ENCODE measurements around the gene CAD. TPM values are rescaled to one million over a fixed set of nuclear protein-coding genes. Genes with fewer than 3 reads are reported as not detected.

CAD gene
- polyA plus RNA-seq, 1 donor from 2014 or later: 14.2 TPM

DNA sequence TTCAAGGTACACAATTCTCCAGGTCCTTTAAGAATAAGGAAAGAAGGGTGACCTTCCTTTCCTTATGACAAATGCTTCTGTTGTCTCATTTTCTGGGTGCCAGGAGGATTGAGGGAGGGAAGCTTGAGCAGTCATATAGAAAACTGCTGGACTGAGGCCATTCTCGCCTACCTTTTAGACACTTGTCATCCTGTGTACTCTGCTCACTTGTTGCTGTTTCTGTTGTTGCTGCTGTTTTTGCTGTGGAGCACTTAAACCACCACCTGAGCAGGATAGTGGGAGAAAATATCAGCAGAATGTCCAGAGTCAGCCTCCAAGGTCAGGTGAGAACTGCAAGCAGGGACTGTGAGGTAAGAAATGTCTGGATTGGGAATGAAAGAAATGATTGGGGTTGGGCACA, 60.8 kb downstream of the CAD start:
- H3K9me2 ChIP-seq (ENCODE audit: insufficient read depth, low read length): no peaks in the 10 kb centered on the region
- H3F3A ChIP-seq (ENCODE audit: insufficient read depth, low read length, poor library complexity, severe bottlenecking): no peaks in the 10 kb centered on the region
- no peaks in the 10 kb centered on the region for H3K79me2 ChIP-seq (replicated peaks; ENCODE audit: insufficient read depth, low read length)
- H3K9me3 ChIP-seq (ENCODE audit: low read length): no peaks in the 10 kb centered on the region
- H3K9ac ChIP-seq (ENCODE audit: low read length): no peak overlapping the region
- TF ChIP-seq POLR2AphosphoS5 (IDR thresholded peaks at IDR 0.05): no peak
- TF ChIP-seq SMC3 (conservative IDR thresholded peaks at IDR 0.05; ENCODE audit: poor library complexity): no peak
- no peak for TF ChIP-seq RAD21 (conservative IDR thresholded peaks at IDR 0.05)
- TF ChIP-seq, protein P1, sequence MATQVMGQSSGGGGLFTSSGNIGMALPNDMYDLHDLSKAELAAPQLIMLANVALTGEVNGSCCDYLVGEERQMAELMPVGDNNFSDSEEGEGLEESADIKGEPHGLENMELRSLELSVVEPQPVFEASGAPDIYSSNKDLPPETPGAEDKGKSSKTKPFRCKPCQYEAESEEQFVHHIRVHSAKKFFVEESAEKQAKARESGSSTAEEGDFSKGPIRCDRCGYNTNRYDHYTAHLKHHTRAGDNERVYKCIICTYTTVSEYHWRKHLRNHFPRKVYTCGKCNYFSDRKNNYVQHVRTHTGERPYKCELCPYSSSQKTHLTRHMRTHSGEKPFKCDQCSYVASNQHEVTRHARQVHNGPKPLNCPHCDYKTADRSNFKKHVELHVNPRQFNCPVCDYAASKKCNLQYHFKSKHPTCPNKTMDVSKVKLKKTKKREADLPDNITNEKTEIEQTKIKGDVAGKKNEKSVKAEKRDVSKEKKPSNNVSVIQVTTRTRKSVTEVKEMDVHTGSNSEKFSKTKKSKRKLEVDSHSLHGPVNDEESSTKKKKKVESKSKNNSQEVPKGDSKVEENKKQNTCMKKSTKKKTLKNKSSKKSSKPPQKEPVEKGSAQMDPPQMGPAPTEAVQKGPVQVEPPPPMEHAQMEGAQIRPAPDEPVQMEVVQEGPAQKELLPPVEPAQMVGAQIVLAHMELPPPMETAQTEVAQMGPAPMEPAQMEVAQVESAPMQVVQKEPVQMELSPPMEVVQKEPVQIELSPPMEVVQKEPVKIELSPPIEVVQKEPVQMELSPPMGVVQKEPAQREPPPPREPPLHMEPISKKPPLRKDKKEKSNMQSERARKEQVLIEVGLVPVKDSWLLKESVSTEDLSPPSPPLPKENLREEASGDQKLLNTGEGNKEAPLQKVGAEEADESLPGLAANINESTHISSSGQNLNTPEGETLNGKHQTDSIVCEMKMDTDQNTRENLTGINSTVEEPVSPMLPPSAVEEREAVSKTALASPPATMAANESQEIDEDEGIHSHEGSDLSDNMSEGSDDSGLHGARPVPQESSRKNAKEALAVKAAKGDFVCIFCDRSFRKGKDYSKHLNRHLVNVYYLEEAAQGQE (IDR thresholded peaks at IDR 0.05; ENCODE audit: borderline replicate concordance): no peak
- H3K27me3 ChIP-seq (ENCODE audit: insufficient read depth, low read depth, low read length): no peaks in the 10 kb centered on the region
- no peaks in the 10 kb centered on the region for H4K20me1 ChIP-seq (ENCODE audit: insufficient read depth)
- no peak overlapping the region for H3K4me3 ChIP-seq (ENCODE audit: low read length)
- no peak overlapping the region for H2AFZ ChIP-seq (ENCODE audit: low read depth, low read length)
- no peaks in the 10 kb centered on the region for H3K36me3 ChIP-seq (ENCODE audit: insufficient read depth, low read length)
- no peak overlapping the region for H3K27ac ChIP-seq (ENCODE audit: low read length)
- no peak overlapping the region for H3K4me2 ChIP-seq (ENCODE audit: low read length)

DNA sequence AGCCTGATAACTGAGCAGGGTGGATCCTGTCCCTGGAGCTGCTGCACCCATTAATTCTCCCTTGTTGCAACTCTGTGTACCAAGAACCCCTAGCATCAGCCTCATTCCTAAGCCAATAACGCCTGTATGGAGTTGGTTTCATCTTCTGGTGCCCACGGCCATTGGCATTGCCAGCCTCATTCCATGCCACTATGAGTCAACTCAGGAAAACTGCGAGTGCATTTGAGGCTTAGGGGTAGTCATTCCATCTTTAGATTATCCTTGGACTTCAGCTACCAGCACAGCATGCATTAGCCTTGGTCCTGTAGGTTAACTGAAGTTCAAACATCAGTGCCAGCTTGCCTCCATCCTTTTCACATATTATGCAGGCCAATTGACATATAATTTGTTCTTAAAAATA, 63.7 kb downstream of the CAD start:
- H4K20me1 ChIP-seq (ENCODE audit: insufficient read depth): no peaks in the 10 kb centered on the region
- H3K9me2 ChIP-seq (ENCODE audit: insufficient read depth, low read length): no peaks in the 10 kb centered on the region
- no peaks in the 10 kb centered on the region for H3K79me2 ChIP-seq (replicated peaks; ENCODE audit: insufficient read depth, low read length)
- no peak overlapping the region for H3K4me3 ChIP-seq (ENCODE audit: low read length)
- no peaks in the 10 kb centered on the region for H3K9me3 ChIP-seq (ENCODE audit: low read length)
- no peak overlapping the region for H3K4me2 ChIP-seq (ENCODE audit: low read length)
- no peaks in the 10 kb centered on the region for H3K27me3 ChIP-seq (ENCODE audit: insufficient read depth, low read depth, low read length)
- no peak overlapping the region for H3K9ac ChIP-seq (ENCODE audit: low read length)
- TF ChIP-seq EP300 (conservative IDR thresholded peaks at IDR 0.05; ENCODE audit: poor library complexity, severe bottlenecking) (no peak), POLR2AphosphoS5 (IDR thresholded peaks at IDR 0.05) (no peak), MXI1 (conservative IDR thresholded peaks at IDR 0.05; ENCODE audit: poor library complexity, severe bottlenecking) (no peak), TAF1 (IDR thresholded peaks at IDR 0.05; ENCODE audit: low read depth) (no peak), SMC3 (conservative IDR thresholded peaks at IDR 0.05; ENCODE audit: poor library complexity) (no peak), RAD21 (conservative IDR thresholded peaks at IDR 0.05) (no peak), EZH2 (IDR thresholded peaks at IDR 0.05; ENCODE audit: borderline replicate concordance, insufficient read depth, low read length, poor library complexity, severe bottlenecking) (no peak)
- TF ChIP-seq, protein P2, sequence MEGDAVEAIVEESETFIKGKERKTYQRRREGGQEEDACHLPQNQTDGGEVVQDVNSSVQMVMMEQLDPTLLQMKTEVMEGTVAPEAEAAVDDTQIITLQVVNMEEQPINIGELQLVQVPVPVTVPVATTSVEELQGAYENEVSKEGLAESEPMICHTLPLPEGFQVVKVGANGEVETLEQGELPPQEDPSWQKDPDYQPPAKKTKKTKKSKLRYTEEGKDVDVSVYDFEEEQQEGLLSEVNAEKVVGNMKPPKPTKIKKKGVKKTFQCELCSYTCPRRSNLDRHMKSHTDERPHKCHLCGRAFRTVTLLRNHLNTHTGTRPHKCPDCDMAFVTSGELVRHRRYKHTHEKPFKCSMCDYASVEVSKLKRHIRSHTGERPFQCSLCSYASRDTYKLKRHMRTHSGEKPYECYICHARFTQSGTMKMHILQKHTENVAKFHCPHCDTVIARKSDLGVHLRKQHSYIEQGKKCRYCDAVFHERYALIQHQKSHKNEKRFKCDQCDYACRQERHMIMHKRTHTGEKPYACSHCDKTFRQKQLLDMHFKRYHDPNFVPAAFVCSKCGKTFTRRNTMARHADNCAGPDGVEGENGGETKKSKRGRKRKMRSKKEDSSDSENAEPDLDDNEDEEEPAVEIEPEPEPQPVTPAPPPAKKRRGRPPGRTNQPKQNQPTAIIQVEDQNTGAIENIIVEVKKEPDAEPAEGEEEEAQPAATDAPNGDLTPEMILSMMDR (IDR thresholded peaks at IDR 0.05; ENCODE audit: poor library complexity, severe bottlenecking): no peak
- TF ChIP-seq, protein P1 (IDR thresholded peaks at IDR 0.05; ENCODE audit: borderline replicate concordance): no peak
- H2AFZ ChIP-seq (ENCODE audit: low read depth, low read length): no peak overlapping the region
- H3F3A ChIP-seq (ENCODE audit: insufficient read depth, low read length, poor library complexity, severe bottlenecking): no peaks in the 10 kb centered on the region
- H3K27ac ChIP-seq (ENCODE audit: low read length): no peak overlapping the region
- no peaks in the 10 kb centered on the region for H3K36me3 ChIP-seq (ENCODE audit: insufficient read depth, low read length)

Measured in neural cell (in vitro differentiated cells).